GM12874 (cell line): ENCODE results near the gene RANBP10.

Experiments used
- TF ChIP-seq, protein P1 (sequence below): IDR thresholded peaks from 2 replicates; pipeline ENCODE4 v1.5.1; 2011; ENCODE audit warnings: low read depth, mild to moderate bottlenecking, control low read depth, low read length, moderate library complexity; ENCODE audit not compliant: insufficient read depth

Gene RANBP10

DNA sequence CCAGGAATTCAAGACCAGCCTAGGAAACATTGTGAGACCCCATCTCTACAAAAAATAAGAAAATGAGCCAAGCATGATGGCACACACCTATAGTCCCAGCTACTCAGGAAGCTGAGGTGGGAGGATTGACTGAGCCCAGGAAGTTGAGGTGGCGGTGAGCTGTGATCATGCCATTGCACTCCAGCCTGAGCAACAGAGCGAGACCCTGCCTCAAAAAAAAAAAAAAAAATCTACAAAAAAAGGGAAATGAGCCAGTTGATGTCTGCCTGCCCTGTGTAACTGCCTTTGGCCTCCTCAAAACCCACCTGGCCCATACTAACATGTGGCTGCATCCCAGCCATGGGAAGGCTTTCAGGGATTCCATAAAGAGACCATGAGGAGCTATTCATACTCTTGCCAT, 4.5 kb downstream of the RANBP10 start:
- TF ChIP-seq, protein P1, sequence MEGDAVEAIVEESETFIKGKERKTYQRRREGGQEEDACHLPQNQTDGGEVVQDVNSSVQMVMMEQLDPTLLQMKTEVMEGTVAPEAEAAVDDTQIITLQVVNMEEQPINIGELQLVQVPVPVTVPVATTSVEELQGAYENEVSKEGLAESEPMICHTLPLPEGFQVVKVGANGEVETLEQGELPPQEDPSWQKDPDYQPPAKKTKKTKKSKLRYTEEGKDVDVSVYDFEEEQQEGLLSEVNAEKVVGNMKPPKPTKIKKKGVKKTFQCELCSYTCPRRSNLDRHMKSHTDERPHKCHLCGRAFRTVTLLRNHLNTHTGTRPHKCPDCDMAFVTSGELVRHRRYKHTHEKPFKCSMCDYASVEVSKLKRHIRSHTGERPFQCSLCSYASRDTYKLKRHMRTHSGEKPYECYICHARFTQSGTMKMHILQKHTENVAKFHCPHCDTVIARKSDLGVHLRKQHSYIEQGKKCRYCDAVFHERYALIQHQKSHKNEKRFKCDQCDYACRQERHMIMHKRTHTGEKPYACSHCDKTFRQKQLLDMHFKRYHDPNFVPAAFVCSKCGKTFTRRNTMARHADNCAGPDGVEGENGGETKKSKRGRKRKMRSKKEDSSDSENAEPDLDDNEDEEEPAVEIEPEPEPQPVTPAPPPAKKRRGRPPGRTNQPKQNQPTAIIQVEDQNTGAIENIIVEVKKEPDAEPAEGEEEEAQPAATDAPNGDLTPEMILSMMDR: no peak

DNA sequence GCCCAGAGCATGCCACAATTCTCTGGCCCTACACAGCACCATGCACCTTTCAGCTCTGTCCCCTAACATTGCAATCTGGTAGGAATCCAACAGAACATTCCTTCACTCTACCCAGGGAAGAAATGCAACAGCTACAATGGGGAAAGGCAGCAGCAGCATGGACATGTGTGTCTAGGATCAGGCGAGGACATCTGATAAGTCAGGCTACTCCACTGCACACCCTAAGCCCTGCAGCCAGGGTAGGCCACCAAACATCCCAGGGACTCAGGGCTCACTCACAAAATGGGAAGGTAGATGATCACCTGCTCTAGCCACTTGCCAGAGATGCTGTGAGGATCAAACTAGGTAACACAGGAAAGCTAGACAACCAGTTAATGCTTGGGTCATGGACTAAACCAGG, 5.1 kb downstream of the RANBP10 start:
- TF ChIP-seq, protein P1: no peak

DNA sequence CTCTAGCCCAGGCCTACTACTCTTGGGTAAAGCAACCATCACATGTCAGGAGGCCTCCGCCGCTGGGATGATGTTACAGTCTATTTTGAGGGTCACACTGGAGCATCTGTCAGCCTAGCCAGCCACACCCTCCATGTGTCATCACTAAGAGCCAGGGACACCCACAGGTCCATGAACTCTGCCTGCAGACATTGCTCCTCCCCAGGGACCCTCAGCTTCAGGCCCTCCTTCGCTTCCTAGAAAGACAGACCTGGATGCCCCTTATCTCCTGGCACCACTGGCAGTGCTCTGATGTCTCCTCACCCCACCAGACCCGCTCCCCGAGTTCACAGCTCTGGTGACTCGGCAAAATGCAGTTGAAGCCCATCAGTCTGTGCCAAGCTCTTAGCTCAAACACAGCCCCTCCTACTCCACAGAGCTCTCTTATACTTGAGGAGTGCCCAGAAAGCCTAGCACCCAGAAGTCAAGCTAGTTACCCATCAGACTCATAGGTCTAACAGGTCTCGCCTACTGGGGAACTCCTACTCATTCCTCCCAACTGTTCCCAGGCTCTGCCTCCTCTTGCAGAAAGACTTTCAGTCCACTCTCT, 5.9 kb downstream of the RANBP10 start:
- TF ChIP-seq, protein P1: no peak

DNA sequence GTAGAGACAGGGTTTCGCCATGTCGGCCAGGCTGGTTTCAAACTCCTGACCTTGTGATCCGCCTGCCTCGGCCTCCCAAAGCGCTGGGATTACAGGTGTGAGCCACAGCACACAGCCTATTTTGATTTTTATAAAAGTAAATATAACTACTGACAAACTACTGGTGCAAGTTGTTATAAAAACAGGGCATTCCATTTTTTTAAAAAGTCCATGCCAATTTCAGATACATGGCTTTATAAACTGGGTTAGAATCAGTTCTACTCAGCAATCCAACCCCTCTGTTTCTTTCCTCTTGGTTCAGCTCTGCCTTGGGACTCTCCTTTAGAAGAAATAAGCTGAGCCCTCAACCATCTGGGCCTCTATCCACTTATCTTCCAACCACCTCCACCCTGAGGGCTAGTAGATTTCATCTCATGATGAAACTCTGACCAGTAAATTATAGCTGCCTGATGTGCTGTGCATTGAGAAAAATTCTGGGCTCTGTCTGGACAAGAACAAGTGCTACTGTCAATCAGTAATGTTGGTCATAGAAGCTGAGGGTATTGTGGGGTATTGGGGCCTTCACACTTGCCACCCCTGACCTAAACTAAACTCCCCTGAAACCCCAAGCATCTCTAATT, 10.2 kb downstream of the RANBP10 start:
- TF ChIP-seq, protein P1: no peak

DNA sequence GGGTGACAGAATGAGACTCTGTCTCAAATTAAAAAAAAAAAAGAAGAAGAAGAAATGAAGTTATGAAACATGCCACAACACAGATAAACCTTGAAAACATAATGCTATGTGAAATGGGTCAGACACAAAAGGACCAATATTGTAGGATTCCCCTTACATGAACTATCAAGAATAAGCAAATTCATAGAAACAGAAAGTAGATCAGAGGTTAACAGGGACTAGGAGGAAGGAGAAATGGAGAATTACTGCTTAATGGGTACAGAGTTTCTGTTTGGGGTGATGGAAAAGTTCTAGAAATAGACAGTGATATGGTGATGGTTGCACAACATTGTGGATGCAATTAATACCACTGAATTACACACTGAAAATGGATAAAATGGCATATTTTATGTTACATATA, 16.3 kb downstream of the RANBP10 start:
- TF ChIP-seq, protein P1: no peak

DNA sequence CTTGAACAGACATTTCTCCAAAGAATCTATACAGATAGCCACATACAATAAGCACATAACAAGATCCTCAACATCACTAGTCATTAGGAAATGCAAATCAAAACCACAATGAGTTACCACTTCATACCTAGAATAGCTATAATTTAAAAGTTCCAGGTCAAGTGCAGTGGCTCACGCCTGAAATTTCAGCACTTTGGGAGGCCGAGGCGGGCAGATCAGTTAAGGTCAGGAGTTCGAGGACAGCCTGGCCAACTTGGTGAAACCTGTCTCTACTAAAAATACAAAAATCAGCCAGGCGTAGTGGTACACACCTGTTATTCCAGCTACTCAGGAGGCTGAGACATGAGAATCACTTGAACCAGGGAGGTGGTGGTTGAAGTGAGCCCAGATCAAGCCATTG, 19.9 kb downstream of the RANBP10 start:
- TF ChIP-seq, protein P1: no peak

DNA sequence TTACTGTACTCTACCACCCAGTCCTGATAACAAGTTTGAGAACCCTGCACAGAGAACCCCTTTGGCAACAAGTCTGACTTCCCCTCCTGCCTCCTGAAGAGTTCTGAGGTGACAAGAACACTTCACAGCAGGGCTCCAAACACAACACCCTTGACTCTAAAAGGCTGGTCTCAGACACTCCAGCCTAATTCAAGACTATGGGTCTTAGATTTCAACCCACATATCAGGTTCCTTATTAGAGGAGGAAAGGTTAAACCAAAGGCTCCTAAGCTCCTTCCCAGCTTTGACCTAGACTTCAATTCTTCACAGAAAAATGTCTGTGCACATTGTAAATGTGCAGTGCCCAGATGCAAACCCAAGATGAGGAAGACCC, 23.0 kb downstream of the RANBP10 start:
- TF ChIP-seq, protein P1: no peak
